ENCODE measurements around the gene GTF2A1L.
A peak's percentile ranks its signal among the peaks of the same experiment; 100 is the strongest.
"Not testable (repeated sequence)": the region's sequence is repeated elsewhere in the genome, so short reads cannot be mapped to it uniquely, and the experiment has no call there.

GTF2A1L gene

DNA sequence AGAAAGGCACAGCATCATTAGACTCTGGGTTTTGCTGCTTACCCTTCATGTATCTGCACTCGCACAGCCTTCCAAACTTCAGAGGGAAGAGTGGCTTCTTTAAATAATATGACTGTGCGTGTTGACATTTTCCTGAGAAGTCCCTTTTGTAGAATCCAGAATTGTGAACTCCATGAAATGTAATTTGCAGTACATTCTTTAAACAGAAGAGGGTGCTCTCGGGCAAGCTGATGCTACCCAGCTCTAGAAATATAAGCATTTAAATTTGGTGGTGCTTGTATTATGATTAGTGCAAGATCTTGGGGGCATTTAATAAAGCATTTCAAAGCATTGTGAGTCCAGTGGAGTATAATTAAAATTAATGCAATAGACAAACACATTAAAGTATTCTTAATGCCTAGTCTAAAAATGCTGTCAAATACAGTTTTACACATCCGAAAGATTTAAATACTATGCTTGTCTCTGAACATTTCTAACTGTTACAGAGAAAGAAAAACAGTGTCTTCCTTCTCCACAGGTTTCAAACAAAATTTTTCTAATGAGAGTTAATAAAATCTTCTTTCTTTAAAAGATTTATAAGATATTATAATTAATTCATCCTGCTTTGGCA is 17.3 kb upstream of the GTF2A1L start:
- ChIA-PET POLR2A (no interaction called here), CTCF (interaction anchor here (0.7 to 2.4 kb wide), 13 partner anchors 8 to 1892 kb away, joined by 3 to 15 read pairs (median 4); no protein-coding TSS in a partner anchor)
- no peak for DNase-seq (ENCODE audit: low read depth, low spot score)
- TF ChIP-seq, protein P1, sequence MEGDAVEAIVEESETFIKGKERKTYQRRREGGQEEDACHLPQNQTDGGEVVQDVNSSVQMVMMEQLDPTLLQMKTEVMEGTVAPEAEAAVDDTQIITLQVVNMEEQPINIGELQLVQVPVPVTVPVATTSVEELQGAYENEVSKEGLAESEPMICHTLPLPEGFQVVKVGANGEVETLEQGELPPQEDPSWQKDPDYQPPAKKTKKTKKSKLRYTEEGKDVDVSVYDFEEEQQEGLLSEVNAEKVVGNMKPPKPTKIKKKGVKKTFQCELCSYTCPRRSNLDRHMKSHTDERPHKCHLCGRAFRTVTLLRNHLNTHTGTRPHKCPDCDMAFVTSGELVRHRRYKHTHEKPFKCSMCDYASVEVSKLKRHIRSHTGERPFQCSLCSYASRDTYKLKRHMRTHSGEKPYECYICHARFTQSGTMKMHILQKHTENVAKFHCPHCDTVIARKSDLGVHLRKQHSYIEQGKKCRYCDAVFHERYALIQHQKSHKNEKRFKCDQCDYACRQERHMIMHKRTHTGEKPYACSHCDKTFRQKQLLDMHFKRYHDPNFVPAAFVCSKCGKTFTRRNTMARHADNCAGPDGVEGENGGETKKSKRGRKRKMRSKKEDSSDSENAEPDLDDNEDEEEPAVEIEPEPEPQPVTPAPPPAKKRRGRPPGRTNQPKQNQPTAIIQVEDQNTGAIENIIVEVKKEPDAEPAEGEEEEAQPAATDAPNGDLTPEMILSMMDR (IDR thresholded peaks at IDR 0.05; ENCODE audit: insufficient read depth, low read length, missing control alignments): peak; percentile 58
- H3K4me3 ChIP-seq (ENCODE audit: low read depth, low read length): no peak overlapping the region

DNA sequence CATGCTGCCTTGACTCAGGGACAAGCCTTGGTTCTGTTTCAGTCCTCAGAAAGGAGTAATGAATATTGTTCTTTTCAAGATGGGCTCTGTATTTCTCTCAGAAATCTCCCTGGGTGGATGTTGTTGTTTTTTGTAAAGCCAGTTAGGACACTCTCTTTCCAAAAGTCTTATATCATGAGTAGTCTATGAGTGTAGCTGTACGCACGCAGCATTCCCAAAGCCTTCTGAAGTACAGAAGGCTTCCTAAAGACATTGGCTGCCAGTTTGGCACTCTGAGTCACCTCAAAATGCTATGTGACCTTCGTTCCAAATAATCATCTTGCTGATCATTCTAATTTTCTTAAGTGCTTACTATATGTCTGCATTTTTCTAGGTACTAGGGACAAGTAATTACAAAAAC is 16.7 kb upstream of the GTF2A1L start:
- ChIA-PET CTCF (interaction anchor here (0.7 to 2.4 kb wide), 7 partner anchors 8 to 1891 kb away, joined by 3 to 15 read pairs (median 5); no protein-coding TSS in a partner anchor), POLR2A (no interaction called here)
- TF ChIP-seq, protein P1 (IDR thresholded peaks at IDR 0.05; ENCODE audit: insufficient read depth, low read length, missing control alignments): no peak
- no peak overlapping the region for H3K4me3 ChIP-seq (ENCODE audit: low read depth, low read length)
- peak; percentile 41 for DNase-seq (ENCODE audit: low read depth, low spot score)

DNA sequence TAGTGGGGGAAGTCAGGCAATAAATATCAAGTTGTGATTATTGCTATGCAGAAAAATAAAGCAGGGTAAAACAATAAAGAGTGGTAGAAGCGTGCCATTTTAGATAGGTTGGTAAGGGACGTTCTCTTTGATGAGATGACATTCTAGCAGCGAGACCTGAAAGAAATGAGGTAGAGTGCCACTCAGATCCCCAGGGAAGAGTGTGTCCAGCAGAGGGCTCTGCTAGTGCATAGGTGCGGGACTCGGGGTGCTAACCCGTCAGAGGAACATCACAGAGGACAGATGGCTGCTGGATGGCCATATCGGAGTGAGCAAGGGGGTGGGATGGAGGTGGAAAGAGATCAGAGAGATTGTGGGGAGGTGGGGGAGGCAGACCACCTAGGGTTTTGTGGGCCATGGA is 16.3 kb upstream of the GTF2A1L start:
- POLR2A ChIA-PET: no interaction called here
- no peak overlapping the region for H3K4me3 ChIP-seq (ENCODE audit: low read depth, low read length)
- CTCF ChIA-PET: interaction anchor here (1.0 to 2.4 kb wide), 4 partner anchors 8 to 1891 kb away, joined by 3 to 15 read pairs (median 7); no protein-coding TSS in a partner anchor
- DNase-seq (ENCODE audit: low read depth, low spot score): no peak
- TF ChIP-seq, protein P1 (IDR thresholded peaks at IDR 0.05; ENCODE audit: insufficient read depth, low read length, missing control alignments): peak; percentile 35

- H3K4me3 ChIP-seq (ENCODE audit: low read depth, low read length): no peak overlapping the region
- ChIA-PET CTCF (interaction anchor here (1.4 kb wide), 1 partner anchor 16 kb away, joined by 3 read pairs; no protein-coding TSS in a partner anchor), POLR2A (no interaction called here)
- TF ChIP-seq, protein P1 (IDR thresholded peaks at IDR 0.05; ENCODE audit: insufficient read depth, low read length, missing control alignments): no peak
- no peak for DNase-seq (ENCODE audit: low read depth, low spot score)
Observed at GRCh38 chr2:48605482-48606175, 12.0 kb upstream of the GTF2A1L start.

GRCh38 chr2:48607307-48608014 is 10.2 kb upstream of the GTF2A1L start:
- TF ChIP-seq, protein P1 (IDR thresholded peaks at IDR 0.05; ENCODE audit: insufficient read depth, low read length, missing control alignments): no peak
- no peak for DNase-seq (ENCODE audit: low read depth, low spot score)
- CTCF ChIA-PET: no interaction called here
- H3K4me3 ChIP-seq (ENCODE audit: low read depth, low read length): no peak overlapping the region
- POLR2A ChIA-PET: no interaction called here

DNA sequence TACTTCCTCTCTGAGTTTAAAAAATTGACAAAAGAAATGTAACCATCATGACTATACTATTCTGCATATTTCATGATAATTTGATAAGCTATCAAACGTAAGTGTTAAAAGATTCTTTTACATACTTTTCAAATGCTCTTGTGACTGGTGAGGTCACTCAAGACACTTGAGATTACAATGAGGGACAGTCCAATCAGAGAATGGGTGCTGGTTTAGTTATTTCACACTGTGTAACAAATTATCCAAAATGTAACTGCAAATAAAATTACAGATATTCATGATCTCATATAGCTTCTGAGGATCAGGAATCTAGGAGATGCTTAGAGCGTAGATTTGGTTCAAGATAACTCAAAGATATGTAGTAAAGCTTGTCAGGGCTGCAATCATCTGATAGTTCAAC is 4.4 kb upstream of the GTF2A1L start:
- ChIA-PET CTCF (interaction anchor here (1.2 kb wide), 1 partner anchor 13 kb away, joined by 4 read pairs; no protein-coding TSS in a partner anchor), POLR2A (no interaction called here)
- TF ChIP-seq, protein P1 (IDR thresholded peaks at IDR 0.05; ENCODE audit: insufficient read depth, low read length, missing control alignments): no peak
- H3K4me3 ChIP-seq (ENCODE audit: low read depth, low read length): no peak overlapping the region
- no peak for DNase-seq (ENCODE audit: low read depth, low spot score)

DNA sequence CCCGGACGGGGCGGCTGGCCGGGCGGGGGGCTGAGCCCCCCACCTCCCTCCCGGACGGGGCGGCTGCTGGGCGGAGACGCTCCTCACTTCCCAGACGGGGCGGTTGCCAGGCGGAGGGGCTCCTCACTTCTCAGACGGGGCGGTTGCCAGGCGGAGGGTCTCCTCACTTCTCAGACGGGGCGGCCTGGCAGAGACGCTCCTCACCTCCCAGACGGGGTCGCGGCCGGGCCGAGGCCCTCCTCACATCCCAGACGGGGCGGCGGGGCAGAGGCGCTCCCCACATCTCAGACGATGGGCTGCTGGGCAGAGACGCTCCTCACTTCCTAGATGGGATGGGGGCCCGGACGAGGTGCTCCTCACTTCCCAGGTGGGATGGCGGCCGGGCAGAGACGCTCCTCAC is 3.1 kb upstream of the GTF2A1L start:
- CTCF ChIA-PET; DNase-seq (ENCODE audit: low read depth, low spot score); H3K4me3 ChIP-seq (ENCODE audit: low read depth, low read length); POLR2A ChIA-PET: not testable (repeated sequence)

Measured in AG04449 (cell line).